ENCODE measurements around the gene COL12A1.

DNA sequence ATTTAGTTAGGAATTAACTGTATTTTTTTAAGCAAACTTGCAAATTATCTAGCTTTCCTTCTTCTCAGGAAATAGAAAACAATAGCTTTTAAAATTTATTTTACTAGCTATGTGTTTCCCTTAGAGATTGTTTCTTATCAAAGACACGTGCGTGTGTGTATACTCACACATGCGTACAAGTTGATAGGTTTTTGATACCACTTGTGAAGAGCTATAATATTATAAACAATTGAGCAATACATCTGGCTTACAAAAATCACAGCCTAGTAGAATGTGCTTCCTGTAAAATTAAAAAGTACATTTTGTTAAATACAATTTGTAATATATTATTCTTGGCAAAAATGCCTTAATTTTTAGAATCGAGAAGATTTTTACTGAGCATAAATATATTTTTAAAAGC lies 33.9 kb downstream of the COL12A1 start:
- TF ChIP-seq CTCF (IDR thresholded peaks at IDR 0.05; ENCODE audit: poor library complexity), result no peak
- TF ChIP-seq EZH2 (IDR thresholded peaks at IDR 0.05; ENCODE audit: borderline replicate concordance), result no peak
